ENCODE measurements around the gene ROBO1.

Gene ROBO1

GRCh38 chr3:79670178-79670577, 97.6 kb downstream of the ROBO1 start:
- no peak for DNase-seq (ENCODE audit: low spot score)

- DNase-seq (ENCODE audit: low spot score): no peak
Measured at GRCh38 chr3:79664455-79664854, 103.3 kb downstream of the ROBO1 start.

GRCh38 chr3:79661896-79662295, 105.9 kb downstream of the ROBO1 start:
- DNase-seq (ENCODE audit: low spot score): no peak

DNA sequence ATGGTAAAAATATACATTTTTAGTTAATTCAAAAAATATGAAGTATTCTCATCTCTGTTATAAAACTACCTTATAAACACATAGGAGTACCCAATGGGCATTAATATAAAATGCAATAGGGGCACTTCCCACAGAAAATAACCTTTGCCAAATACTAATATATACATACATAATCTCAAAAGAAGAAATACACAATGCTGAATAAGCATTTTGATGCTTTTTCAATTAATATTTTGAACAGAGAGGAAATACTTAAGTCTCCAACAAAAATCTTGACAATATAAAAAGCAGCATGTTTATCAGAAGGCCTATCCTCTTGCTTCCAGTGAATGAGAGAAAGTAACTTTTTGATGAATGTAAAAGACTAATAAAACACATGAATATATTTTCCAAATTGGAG, 110.7 kb downstream of the ROBO1 start:
- no peak for DNase-seq (ENCODE audit: low spot score)

- DNase-seq (ENCODE audit: low spot score): no peak
Measured at GRCh38 chr3:79654019-79654418, 113.8 kb downstream of the ROBO1 start.

GRCh38 chr3:79653266-79653830, 114.5 kb downstream of the ROBO1 start:
- DNase-seq (ENCODE audit: low spot score): no peak

GRCh38 chr3:79651536-79652065, 116.2 kb downstream of the ROBO1 start:
- no peak for DNase-seq (ENCODE audit: low spot score)

DNA sequence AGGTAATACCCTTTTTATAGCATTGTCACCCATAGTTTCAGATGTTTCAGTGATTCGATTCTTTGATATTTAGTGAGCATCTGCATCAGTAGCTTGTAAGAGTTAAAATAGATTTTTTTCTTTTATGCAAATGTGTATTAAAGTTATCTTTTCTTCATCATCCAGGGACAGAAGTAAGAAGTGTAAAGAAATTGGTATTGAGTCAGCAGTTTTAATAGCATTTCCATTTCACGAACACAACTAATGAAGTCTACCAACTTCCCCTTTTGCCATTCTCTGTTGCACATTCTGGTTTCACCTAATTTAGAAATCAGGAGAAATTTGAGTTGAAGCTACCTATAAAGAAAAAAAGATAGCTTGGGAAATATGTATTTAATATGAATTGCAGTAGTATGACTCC, 127.9 kb downstream of the ROBO1 start:
- DNase-seq (ENCODE audit: low spot score): no peak

DNA sequence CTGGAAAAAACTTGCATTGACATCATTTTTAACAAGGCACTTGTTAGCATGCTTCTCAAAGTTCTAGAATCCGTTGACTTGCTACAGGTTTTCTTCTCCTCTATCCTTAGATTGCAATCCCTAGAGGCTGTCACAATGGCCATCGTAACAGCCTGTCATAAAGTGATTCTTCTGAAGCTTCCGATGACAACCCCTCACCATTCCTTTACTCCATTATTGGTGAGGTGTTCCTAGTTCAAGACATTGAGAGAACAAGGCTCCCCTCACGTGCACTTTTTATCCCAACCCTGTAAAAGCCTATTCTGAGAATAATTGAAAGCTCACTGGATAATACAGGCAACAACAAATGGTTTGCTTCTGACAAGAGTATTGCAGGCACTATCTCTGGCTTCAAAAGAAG, 131.4 kb downstream of the ROBO1 start:
- no peak for DNase-seq (ENCODE audit: low spot score)

- no peak for DNase-seq (ENCODE audit: low spot score)
Measured at GRCh38 chr3:79632842-79633241, 135.0 kb downstream of the ROBO1 start.

- no peak for DNase-seq (ENCODE audit: low spot score)
Measured at GRCh38 chr3:79618883-79619282, 148.9 kb downstream of the ROBO1 start.

GRCh38 chr3:79606414-79606813, 161.4 kb downstream of the ROBO1 start:
- DNase-seq (ENCODE audit: low spot score): no peak

DNA sequence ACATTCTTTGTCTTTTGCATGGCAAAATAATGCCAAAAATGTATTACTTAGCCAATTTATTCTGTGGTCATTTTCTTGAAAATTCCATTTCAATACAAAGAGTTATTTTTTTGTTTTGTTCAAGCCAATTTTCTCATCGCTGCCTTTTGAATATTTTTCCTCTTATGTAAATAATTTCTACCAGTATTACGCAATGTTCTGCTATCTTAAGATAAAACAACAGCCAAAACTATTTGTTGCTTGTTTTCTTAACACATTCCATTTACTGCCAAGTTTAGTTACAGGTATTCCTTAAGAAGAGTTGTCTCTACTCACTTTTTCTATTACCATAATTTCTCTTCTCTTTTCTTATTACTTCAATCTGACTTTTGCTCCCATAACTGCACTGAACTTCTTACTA, 163.1 kb downstream of the ROBO1 start:
- no peak for DNase-seq (ENCODE audit: low spot score)

DNA sequence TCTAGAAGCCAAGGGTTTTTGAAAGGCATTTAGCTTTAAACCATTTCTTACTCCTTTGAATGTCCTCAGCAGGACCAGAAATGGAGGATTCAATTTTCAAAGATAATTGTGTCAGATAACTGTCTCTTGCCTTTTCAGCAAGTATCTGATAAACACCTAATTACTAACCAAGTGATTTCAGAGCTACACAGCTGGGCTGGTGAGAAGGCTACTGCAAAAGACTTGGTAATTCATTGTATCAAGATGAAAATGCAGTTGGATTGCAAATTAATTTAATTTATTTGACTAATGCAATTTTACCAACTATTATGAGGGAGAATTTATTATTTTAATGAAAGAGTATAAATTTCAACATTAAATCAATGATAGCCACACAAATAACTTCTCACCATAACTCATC, 165.4 kb downstream of the ROBO1 start:
- no peak for DNase-seq (ENCODE audit: low spot score)

GRCh38 chr3:79598594-79598993, 169.2 kb downstream of the ROBO1 start:
- no peak for DNase-seq (ENCODE audit: low spot score)

DNA sequence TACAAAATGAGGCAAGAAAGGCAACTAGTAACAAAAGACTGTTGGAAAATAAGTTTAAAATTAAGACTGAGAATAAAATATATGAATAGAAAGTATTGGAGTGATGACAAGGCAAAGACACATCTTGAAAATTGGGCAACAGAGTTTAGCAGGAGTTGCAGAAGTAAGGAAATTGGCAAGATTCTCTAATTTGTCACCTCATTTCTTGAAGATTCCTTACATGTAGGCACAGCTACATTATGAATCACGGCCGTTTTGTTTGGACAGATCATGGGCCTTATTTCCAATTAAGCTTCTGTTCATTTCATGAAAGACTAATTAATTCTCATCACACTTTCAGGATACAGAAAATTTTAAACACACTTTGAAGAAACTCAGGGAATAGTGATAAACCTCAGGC, 170.1 kb downstream of the ROBO1 start:
- DNase-seq (ENCODE audit: low spot score): no peak

GRCh38 chr3:79587150-79587549, 180.6 kb downstream of the ROBO1 start:
- no peak for DNase-seq (ENCODE audit: low spot score)

DNA sequence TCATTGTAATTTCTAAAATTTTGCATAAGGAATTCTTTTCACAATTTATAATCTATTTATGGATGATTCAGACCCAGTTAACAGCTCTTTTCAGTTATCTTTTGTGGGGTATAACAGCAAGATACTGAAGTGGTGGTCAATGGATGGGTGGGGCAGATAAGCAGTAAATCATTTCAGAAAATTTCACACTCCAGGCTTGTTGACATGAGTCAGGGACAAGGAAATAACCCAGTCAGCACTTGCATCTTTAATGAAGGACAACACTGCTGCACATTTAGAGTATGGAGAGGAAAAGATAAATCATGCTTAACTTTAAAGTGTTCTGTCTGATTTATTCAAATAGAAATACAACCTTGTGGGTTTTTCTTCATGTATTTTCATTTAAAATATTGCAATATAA, 181.6 kb downstream of the ROBO1 start:
- no peak for DNase-seq (ENCODE audit: low spot score)

- no peak for DNase-seq (ENCODE audit: low spot score)
Measured at GRCh38 chr3:79572930-79573329, 194.9 kb downstream of the ROBO1 start.

GRCh38 chr3:79568938-79569337, 198.9 kb downstream of the ROBO1 start:
- no peak for DNase-seq (ENCODE audit: low spot score)

- DNase-seq (ENCODE audit: low spot score): no peak
Measured at GRCh38 chr3:79564192-79564591, 203.6 kb downstream of the ROBO1 start.

DNA sequence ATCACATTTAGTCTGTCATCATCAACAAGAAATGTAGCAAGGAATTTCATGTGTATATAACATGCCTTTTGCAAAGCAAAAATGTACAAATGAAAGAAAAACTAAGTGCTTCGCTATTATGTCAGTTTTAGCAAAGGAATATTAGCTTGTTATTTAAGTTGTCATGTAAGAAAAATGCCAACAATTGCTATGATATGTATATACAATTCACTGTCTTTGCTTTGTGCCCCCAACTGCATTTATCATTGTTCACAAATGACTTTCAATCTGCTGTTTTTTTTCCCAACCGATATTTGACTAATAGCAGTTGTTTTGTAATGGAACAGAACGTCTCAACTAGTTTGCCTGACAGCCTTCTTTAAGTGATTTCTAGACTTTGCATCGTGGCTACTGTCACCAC, 207.1 kb downstream of the ROBO1 start:
- DNase-seq (ENCODE audit: low spot score): no peak

- no peak for DNase-seq (ENCODE audit: low spot score)
Measured at GRCh38 chr3:79558943-79559342, 208.9 kb downstream of the ROBO1 start.

- no peak for DNase-seq (ENCODE audit: low spot score)
Measured at GRCh38 chr3:79555655-79556054, 212.1 kb downstream of the ROBO1 start.

- DNase-seq (ENCODE audit: low spot score): no peak
Measured at GRCh38 chr3:79551997-79552396, 215.8 kb downstream of the ROBO1 start.
